Muscle of arm (tissue), 12 donors: ENCODE measurements around the gene CCDC24. TPM values are rescaled to one million over a fixed set of nuclear protein-coding genes. Genes with fewer than 3 reads are reported as not detected.

Source experiments
- DNase-seq: peaks from one replicate; pipeline ENCODE4 v3.0.0-alpha.2; 2013
- polyA plus RNA-seq, 12 donors: library from polyadenylated mRNA; unstranded; fragments of 120-200 nt; gene quantifications; one replicate each; pipeline ENCODE4 v1.2.1, GENCODE V29; 2013; ENCODE audit not compliant: insufficient read length in 12 of 12

CCDC24 gene
- polyA plus RNA-seq, 12 donors: 0.67 to 4.2 (median 1.0) TPM; not detected in 2

DNA sequence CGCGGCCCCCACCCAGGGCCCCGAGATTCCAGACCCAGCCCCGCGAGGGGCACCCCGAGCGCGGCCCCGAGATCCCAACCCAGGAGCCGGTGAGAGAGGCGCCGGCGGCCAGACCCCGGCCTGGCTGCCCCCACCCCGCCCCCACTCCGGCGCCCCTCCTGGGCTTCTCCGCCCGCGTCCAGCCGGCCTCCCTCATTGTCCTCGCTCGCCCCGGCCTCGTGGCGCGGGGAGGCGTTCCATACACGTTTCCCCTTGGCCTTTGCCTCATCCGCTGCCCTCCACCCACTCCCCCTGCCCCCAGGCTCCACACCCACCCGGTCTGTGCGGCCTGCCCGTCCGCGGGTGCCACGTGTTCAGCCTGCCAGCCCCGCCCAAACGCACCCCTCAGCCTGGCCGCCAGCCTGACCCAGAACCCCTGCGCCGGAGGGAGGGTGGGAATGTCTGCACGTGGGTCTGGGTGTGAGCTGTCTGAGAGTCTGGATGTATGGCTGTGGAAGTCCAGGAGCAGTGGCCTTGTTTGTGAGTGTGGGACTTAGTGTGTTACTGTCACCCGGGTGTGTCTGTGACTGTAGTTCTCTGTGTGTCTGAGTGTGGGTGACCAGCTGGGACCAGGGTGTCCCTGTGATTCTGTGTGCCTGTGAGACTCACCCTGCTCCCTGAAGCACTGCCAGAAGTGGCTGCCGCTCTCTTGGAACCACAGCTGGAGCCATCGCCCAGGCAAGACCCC, 11.7 kb upstream of the CCDC24 start:
- no peak for DNase-seq

DNA sequence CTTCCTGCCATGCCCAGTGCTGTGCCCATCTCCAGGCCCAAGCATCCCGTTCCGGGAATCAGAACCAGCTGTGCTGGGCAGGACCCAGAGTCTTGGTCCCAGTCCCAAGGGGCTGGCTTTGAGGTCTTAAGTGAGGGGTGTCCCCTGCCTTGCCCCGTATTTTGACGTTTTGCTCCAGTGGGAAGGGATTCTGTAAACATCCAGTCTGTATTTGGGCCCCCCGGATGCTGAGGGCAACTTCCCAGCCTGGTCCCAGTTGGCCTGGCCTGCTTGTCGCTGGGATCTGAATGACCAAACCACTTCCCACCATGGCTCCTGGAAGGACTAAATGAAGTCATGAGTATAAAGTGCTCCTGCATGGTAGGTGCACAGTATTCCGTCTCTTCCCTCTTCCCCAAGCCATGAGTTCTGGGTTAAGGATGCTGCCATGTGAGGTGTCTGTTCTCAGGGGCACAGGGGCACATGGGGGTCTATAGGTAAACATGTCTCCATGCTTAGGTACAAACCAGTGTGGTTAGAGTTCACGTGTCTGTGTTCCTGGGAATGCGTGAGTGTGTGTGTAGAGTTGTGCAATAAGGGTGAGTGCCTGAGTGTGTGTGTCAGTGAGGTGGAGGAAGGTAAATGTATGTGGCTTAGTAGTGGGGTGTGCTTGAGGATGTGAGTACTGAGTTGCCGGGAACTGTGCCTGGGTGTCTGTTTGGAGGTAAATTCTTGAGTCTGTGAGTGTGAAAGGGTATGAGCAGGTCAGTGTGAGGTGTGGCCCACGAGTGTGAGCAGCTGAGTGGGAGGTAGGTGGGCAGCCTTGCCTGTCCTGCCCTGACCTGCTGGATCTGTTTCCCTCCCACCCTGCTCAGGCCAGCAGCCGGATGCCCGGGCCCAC, 10.9 kb upstream of the CCDC24 start:
- no peak for DNase-seq

DNA sequence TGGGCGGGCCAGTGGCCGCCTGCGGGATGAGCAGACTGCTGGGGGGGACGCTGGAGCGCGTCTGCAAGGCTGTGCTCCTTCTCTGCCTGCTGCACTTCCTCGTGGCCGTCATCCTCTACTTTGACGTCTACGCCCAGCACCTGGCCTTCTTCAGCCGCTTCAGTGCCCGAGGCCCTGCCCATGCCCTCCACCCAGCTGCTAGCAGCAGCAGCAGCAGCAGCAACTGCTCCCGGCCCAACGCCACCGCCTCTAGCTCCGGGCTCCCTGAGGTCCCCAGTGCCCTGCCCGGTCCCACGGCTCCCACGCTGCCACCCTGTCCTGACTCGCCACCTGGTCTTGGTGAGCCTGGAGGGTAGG, 10.3 kb upstream of the CCDC24 start:
- no peak for DNase-seq

DNA sequence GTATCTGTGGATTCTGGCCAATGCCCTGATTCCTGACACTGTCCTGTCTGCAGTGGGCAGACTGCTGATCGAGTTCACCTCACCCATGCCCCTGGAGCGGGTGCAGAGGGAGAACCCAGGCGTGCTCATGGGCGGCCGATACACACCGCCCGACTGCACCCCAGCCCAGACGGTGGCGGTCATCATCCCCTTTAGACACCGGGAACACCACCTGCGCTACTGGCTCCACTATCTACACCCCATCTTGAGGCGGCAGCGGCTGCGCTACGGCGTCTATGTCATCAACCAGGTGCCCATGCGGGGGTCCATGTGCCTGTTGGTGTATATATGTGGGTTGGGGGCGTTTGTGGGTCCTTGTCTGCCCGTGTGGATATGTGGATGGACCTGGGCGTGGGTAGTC, 9.8 kb upstream of the CCDC24 start:
- DNase-seq: no peak

DNA sequence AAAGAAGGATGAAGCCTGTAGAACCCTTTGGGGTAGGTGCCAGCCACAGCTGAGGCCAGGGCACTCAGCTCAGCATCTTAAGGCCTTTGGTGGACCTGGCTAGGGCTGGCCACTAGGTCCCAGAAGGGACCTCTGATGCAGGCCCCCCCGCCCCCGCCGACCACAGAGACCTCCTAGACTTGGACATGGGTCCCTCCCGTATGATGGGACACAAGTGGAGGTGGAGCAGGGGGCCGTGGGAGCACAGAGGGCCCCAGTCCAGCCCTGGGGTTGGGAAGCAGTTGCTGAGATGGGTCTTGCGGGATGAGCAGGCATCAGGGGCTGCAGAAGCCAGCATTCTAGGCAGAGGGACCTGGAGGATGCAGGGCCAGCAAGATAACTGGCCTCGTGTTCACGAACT, 9.2 kb upstream of the CCDC24 start:
- DNase-seq: no peak

DNA sequence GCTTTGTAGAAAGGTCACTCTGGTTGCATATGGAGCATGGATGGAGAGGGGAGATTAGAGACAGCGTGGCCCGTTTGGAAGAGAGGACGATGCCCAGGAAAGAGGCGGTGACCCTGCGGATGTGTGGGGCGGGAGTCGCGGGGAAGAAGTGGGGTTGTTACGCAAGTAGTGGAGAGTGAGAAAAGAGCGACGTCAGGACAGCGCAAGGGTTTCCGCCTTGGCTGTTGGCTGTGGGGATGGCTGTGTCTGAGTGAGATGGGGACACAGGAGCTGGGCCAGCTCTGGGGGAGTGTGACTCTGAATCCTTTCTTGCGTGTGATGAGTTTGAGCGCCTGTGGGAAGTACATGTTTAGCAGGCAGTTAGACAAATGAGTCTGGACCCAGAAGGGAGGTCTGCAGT, 8.6 kb upstream of the CCDC24 start:
- DNase-seq: no peak

DNA sequence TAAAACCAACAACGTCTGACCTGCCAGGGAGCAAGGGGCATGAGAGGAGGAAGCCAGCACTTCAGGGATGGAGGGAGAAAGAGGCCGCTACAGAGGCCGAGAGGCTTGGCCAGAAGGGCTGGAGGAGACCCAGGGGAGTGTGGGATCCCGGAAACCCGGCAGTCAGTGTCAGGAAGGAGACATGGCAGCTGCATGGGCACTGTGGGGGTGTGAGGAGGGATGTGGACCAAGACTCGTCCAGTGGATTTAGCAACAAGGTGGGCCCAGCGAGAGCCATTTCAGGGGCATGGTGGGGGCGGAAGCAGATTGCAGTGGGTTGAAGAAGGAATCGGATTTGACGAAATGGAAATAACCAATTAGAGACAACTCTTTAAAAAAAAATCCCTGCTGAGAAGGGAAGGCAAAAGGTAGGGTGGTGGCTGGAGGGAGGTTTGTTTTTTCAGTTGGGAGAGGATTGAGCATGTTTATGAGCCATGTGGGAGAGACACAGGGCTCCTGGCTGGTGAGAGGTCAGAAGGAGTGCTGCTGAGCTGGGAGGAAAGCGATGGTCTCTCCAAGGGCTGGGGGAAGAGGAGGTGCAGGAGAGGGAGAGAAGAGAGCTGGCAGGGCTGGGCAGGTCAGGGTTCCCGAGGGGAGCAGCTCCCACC, 8.0 kb upstream of the CCDC24 start:
- DNase-seq: no peak

DNA sequence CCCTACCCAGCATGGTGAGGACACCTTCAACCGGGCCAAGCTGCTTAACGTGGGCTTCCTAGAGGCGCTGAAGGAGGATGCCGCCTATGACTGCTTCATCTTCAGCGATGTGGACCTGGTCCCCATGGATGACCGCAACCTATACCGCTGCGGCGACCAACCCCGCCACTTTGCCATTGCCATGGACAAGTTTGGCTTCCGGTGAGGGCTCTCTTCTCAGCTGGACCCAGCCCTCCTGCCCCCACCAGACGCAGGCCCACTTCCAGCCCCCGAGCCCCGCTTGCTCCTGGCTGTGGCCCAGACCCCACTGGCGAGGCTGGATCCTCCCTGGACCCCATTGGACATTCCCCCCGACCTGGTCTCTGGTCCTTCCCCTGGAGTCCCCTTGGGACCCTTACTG, 6.5 kb upstream of the CCDC24 start:
- DNase-seq: no peak

DNA sequence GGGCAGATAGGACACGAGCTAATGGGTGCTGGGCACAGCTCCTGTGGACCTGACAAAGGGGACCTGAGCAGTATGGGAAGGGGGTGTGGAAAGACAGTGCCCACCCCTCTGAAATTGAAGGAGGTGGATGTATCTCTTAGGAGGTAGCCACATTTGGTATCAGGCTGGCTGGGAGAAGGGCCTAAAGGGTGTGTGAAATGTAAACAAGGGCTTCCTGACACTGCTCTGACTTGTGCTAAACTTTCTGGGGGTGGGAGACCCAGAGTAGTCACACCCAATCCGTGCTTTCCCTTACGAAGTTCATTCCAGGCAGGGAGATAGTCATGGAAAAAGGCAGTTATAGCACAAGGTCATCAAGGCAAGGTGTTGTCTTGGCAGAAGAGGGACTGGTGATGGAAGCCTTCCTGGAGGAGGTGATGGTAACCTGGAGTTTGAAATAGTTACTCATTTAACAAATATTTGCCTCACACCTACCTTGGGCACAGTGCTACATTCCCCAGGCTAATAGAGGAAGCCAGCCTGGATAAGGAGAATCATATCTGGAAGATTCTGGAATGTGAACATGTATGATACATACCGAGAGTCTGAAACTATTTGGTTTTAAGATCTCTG, 5.3 kb upstream of the CCDC24 start:
- no peak for DNase-seq

DNA sequence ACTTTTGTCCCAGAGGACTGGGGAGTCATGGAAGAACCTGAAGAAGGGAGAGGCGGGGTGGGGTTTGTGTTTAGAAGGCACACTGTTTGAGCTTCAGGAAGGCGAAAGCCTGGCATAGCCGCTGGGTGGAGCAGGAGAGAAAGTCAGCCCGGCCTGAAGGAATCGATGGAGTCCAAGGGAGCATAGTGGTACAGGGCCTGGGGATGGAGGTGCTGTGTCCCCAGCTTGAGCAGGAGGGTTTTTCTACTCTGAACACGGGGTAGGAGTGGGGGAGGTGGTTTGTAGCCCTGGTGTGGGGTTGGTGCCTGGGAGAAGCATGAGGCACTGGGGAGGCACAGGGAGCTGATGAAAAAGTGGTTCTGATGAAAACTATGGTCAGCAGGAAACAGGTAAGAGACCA, 4.7 kb upstream of the CCDC24 start:
- DNase-seq: no peak

DNA sequence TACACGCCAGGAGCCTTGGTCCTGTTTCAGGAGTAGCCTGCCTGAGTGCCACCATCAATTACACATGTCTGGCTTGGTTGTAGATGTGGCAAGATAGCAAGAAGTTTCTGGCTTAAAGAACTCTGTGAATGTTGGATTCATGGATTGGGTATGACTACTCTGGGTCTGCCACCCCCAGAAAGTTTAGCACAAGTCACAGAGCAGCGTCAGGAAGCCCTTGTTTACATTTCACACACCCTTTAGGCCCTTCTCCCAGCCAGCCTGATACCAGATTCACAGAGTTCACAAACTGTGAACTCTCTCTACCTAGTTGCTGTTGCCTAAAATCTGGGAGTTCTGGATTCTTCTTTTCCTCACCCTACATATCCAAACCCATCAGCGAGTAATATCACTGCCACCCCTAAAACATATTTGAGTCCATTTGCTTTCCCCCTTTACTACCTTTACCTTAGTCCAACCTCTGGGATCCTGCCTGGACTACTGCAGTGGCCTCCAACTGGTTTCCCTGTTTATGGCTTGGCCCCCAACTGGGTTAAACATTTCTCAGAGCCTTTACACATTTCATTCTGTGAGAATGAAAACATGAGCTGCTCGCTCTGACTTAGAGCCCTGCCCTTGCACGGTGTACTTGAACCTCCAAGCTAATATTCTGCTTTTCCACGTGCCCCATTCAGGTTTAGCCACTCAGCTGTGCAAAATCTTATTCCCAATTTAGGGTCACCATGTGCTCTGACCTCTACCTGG, 4.1 kb upstream of the CCDC24 start:
- DNase-seq: no peak

DNA sequence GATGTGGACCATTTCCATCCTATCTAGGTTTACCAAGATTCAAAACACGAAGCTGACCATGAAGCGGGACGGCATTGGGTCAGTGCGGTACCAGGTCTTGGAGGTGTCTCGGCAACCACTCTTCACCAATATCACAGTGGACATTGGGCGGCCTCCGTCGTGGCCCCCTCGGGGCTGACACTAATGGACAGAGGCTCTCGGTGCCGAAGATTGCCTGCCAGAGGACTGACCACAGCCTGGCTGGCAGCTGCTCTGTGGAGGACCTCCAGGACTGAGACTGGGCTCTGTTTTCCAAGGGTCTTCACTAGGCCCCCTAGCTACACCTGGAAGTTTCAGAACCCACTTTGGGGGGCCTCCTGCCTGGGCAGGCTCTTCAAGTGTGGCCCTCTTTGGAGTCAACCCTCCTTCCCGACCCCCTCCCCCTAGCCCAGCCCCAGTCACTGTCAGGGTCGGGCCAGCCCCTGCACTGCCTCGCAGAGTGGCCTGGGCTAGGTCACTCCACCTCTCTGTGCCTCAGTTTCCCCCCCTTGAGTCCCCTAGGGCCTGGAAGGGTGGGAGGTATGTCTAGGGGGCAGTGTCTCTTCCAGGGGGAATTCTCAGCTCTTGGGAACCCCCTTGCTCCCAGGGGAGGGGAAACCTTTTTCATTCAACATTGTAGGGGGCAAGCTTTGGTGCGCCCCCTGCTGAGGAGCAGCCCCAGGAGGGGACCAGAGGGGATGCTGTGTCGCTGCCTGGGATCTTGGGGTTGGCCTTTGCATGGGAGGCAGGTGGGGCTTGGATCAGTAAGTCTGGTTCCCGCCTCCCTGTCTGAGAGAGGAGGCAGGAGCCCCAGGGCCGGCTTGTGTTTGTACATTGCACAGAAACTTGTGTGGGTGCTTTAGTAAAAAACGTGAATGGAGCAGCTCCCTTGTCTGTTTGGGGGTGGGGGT, 864 bp upstream of the CCDC24 start:
- DNase-seq: no peak

DNA sequence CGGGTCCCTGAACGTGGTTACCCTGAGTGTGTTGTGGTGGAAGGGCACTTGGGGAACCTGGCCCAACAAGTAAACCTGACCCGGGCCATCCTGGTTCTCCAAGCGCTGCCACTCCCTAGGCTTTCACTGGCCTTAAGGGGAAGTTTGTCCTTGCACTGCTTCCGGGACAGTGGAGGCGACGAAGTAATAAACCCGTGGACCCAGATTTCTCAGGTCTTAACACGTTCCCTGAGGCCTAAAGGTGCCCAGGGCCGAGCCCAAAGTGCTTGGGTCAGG, 261 bp upstream of the CCDC24 start:
- DNase-seq: no peak

DNA sequence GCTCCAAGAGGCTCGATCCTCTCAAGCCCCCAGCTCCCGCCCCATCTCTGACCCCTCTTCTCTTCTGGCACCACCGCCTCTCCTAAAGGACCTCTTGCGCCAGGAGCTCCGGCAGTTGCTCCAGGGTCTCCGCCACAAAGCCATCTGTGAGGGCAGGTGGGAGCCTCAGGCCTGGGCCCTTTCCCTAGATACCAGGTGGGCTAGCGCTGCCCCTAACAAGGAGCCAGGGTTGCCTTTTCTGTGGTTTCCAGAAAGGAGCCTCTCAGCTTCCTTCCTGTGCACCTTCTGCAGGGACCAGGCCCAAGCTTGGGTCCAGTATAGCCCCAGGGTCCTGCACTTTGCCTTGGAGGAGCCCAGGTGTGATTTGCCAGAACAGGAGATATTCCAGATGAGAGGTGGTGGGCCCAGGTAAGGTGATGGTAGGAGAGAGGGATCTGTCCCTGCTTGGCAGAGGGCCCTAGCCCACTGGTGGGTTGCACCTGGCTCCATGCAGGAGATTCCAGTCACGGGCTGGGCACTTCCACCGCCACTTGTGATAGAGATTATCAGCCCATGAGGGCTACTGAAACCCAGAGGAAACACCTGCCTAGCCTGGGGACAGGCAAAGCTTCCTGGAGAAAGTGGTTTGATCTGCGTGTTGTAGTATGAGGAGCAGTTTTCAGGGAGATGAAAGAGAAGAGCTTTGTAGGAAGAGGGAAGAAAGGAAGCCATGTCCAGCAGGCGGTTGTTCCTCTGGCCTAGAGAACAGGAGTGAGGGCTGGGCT, 1.0 kb downstream of the CCDC24 start:
- no peak for DNase-seq

DNA sequence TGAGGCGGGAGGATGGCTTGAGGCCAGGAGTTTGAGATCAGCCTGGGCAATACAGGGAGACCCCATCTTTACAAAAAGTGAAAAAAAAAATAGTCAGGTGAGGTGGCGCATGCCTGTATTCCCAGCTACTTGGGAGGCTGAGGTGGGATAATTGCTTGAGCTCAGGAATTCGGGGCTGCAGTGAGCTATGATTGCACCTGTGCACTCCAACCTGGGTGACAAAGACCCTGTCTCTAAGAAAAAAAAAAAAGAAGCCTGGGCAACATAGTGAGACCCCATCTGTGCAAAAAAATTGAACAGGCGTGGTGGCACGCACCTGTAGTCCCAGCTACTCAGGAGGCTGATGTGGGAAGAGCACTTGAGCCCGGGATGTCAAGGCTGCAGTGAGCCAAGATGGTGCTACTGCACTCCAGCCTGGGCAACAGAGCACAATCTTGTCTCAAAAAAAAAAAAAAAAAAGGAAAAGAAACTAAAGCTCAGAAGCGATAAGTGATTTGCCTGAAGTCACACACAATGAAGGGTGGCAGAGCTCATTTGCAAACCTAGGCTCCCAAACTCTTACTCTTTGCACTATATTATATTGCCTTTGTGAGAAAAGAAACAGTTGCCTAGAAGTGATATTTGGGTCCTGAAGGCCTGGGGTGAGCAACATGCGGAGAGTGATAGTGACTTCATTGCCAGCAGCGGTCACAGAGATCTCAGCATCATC, 2.0 kb downstream of the CCDC24 start:
- DNase-seq: no peak

DNA sequence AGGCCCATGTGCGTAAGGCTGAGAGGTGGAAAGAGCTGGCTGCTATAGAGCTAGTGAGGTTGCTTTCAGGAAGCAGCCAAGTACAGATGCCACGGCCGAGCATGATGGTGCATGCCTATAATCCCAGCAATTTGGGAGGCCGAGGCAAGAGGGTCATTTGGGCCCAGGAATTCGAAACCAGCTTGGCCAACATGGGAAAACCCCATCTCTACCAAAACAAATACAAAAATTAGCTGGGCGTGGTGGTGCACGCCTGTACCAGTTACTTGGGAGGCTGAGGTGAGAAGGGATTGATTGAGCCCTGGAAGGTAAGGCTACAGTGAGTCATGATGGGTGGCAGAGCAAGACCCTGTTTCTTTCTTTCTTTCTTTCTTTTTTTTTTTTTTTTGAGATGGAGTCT, 2.7 kb downstream of the CCDC24 start:
- DNase-seq: no peak

DNA sequence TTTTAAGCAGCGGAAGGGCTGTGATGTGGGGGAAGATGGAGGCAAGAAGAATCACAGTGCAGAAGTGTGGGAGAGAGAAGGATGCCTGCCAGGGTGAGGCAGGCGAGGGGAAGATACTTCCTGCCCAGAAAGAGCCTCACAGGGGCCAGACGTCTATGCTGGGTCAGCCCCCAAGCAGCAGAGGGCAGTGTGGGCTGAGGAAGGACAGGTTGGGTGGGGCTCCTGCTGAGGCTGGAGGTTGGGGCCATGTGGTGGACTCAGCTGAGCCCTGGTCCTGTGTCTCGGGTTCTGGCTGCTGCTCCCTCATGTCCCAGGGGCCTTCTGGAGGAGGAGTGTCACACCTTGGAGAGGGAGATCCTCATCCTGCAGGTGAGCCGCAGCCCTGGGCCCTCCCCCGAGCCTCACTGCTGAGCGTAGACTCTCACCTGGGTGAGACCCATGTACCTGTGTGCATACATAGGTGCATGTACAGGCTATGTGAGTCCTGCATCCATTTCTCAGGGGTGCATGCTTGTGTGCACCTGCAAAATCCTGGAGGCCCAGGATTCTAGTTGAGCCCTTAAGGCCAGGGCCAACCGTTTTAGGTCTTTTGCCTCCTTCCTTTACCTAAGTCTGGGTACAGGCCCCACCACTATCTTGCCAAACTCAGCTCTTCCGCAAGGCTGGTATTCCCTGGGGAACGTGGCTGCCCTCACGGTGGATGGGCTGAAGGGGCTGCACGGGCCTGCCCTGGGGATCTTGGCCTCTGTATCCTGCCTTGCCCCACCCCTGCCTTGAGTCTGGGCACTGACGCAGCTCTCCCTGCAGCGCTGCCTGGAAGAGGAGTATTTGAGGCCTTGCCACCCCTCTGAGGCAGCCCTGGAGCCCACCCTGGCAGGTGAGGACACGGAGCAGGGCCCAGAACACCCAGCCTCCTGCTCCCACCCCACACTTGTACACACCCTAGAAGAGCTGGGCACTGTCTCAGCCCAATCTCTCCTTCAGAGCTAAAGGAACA, 3.7 kb downstream of the CCDC24 start:
- DNase-seq: no peak
